HTERT RPE-1 (cell line): ENCODE data around the gene AGFG2.
"Not testable (repeated sequence)": the region's sequence is repeated elsewhere in the genome, so short reads cannot be mapped to it uniquely, and the experiment has no call there.

Experiments used
- in situ Hi-C: fragments of 300-500 bp; cut with MboI; formaldehyde crosslinking; loops from 4 replicates; pipeline ENCODE4 v1.14.3; 2020; ENCODE audit warnings: low sequenced_read_pairs

The AGFG2 gene

GRCh38 chr7:100538654-100539435 lies at the start of gene AGFG2:
Gene AGFG2, plus strand, starts transcription at chr7:100539203. Its CDS starts 144 bp downstream, at chr7:100539347.
- in situ Hi-C loops, result no loop called here

DNA sequence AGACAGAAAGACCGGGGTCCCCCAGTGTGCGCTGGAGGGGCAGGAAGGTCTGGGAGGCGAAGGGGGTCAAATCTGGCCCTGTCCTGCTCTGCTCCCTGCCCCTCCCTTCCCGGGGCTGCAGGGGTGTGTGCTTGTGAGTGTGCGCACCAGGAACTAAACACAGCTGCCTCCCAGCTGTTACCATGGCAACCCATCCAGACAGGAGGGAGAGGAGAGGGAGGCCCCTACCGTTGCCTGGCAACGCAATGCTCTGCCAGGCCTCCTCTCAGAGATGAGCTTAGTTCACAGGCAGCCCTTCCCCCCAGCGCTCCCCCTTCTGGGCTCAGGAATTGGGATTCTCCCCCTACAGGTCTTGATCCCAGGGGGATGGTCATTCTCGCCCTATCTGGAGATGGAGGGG lies 49.2 kb upstream of the AGFG2 start:
- in situ Hi-C loops, result no loop called here

GRCh38 chr7:100490483-100491191 lies 48.4 kb upstream of the AGFG2 start:
- in situ Hi-C loops, result no loop called here

DNA sequence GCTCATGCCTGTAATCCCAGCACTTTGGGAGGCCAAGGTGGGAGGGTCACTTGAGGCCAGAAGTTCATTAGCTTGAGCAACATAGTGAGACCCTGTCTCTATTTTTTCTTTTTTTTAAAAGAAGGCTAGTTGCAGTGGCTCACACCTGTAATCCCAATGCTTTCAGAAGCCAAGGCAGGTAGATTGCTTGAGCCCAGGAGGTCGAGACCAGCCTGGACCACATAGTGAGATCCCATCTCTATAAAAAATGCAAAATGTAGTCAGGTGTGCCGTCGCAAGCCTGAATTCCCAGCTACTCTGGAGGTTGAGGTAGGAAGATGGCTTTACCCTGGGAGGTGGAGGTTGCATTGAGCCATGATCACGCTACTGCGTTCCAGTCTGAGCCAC lies 47.8 kb upstream of the AGFG2 start:
- in situ Hi-C loops, result no loop called here

GRCh38 chr7:100492738-100493475 lies 46.1 kb upstream of the AGFG2 start:
- in situ Hi-C loops, result no loop called here

GRCh38 chr7:100493476-100494264 lies 45.3 kb upstream of the AGFG2 start:
- in situ Hi-C loops, result no loop called here

GRCh38 chr7:100496509-100496908 lies 42.5 kb upstream of the AGFG2 start:
- in situ Hi-C loops, result no loop called here

DNA sequence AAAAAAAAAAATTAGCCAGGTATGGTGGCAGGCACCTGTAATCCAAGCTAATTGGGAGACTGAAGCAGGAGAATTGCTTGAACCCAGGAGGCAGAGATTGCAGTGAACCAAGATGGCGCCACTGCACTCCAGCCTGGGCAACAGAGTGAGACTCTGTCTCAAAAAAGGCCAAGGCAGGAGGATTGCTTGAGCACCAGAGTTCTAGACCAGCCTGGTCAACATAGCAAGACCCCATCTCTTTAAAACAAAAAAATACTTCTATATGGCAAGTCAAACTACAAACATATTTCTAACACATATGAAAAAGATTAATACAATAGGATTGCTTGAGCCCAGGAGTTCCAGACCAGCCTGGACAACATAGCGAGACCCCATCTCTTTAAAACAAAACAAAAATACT lies 38.3 kb upstream of the AGFG2 start:
- in situ Hi-C loops, result not testable (repeated sequence)

GRCh38 chr7:100504031-100504430 lies 35.0 kb upstream of the AGFG2 start:
- in situ Hi-C loops, result not testable (repeated sequence)

GRCh38 chr7:100504887-100505611 lies 34.0 kb upstream of the AGFG2 start:
- in situ Hi-C loops, result no loop called here

- in situ Hi-C loops, result no loop called here
Measured at GRCh38 chr7:100506356-100506923, 32.6 kb upstream of the AGFG2 start.

DNA sequence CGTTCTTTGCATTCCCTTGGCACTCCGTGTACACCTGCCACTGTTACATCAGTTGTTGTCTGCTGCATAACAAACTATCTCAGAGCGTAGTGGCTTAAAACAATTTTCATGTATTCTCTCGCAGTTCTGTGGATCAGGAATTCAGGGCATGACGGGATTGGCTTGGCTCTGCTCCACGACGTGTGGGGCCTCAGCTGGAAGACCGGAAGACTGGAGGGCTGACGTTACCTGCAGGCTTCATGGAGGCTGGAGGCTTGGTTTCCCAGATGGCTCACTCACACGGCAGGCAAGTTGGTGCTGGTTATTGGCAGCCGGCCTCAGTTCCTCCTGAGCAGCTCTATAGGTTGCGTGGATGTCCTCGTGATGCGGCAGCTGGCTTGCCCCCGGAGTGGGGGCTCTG lies 29.8 kb upstream of the AGFG2 start:
- in situ Hi-C loops, result no loop called here

DNA sequence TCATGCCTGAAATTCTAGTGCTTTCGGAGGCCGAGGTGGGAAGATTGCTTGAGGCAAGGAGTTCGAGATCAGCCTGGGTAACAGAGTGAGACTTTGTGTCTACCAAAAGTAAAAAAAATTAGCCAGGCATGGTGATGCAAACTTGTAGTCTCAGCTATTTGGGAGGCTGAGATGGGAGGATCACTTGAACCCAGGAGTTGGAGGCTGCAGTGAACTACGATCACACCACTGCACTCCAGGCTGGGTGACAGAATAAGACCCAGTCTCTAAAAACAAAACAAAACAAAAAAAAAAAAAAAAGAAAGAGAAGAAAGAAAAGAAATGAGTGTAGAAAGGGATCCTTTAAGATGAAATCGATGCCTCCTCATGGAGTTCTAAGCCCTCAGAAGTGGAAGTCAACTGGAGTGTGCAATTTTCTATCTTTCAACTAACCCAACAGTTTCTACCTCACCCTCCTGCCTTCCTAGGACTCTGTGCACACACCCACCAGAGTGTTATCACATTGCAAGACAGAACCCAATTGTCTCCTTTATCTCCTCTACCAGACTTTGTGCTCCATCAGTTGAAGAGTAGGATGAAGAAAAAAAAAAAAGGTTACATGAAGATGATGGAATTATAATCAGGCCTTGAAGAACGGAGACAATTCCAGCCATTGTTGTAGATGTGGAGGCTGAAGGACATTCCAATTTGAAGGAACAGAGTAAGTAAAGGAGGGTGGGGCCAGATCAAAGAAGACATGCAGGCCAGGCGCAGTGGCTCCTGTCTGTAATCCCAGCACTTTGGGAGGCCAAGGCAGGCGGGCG lies 28.4 kb upstream of the AGFG2 start:
- in situ Hi-C loops, result no loop called here

GRCh38 chr7:100513212-100513810 lies 25.7 kb upstream of the AGFG2 start:
- in situ Hi-C loops, result no loop called here

DNA sequence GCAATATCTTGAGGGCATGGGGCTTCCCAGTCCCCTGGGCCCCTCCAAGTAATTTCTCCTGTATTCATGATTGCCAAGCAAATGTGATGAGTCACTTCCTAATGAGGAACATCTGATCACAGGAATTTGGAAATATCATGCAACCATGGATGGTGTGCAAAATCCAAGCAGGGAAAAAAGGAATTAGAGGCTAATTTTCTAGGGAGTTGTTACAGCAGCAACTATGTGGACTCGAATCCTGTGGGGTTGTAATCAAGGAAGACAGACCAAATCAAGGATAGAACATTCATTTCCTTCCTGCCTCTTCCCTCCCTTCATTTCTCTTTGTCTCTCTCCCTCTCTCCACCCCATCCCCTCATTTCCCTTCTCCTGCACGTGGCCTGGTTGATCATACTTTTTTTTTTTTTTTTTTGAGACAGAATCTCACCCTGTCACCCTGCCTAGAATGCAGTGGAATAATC lies 23.9 kb upstream of the AGFG2 start:
- in situ Hi-C loops, result no loop called here

DNA sequence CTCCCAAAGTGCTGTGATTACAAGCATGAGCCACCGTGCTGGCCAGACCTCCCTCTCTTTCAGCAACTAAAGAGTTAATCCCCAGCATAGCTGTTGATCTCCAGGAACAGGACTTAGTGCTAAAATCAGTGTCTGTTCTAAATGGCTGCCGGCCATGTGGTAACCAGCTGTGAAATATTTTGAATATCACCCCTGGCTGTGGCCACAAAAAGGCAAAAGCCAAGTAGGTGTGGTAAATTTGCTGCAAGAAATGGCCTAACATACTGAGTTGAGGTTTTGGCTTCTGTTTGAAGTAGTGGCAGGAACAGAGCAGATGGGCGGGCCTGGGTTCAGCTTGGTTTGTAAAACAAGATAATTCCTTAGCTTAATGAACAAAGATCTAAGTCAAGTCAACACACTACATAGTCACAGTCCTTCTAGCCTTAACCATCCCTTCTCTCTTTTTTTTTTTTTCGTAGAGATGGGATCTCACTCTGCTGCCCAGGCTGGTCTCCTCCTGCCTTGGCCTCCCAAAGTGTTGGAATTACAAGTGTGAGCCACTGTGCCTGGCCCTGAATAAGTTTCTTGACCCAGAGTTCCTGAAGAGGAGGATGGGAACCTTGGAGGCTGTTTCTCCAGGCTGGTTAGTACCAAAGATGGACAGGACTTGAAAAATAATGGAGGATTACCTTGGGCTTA lies 22.7 kb upstream of the AGFG2 start:
- in situ Hi-C loops, result no loop called here

DNA sequence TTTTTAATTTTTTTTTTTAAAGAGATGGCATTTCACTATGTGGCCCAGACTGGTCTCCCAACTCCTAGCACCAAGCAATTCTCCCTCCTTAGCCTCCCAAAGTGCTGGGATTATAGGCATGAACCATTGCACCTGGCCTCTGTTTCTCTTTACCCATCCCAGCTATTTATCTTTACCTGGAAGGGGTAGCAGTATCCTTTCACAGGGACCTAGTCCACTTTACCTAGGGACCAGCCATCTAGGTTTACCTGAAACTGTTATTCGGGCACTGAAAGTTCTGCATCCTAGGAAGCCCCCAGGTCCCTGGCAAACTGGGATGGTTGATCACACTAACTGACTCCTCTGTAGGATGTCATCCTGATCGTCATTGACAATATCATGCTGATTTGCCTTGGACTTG lies 21.7 kb upstream of the AGFG2 start:
- in situ Hi-C loops, result no loop called here

DNA sequence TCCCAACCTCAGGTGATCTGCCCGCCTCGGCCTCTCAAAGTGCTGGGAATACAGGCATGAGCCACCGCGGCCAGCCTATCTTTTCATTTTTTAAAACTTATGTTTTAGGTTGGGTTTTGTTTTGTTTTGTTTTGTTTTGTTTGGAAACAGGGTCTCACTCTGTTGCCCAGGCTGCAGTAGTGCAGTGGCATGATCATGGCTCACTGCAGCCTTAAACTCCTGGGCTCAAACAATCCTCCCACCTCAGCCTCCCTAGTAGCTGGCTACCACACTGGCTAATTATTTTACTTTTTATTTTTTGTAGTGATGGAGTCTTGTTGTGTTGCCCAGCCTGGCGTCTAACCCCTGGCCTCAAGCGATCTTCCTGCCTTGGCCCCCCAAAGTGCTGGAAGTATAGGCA lies 19.4 kb upstream of the AGFG2 start:
- in situ Hi-C loops, result no loop called here
